ENCODE data around the gene OR2T34. TPM values are rescaled to one million over a fixed set of nuclear protein-coding genes. Genes with fewer than 3 reads are reported as not detected.
"Not testable (repeated sequence)": the region's sequence is repeated elsewhere in the genome, so short reads cannot be mapped to it uniquely, and the experiment has no call there.

The OR2T34 gene
- total and polyA plus RNA-seq, 5 donors: not detected

DNA sequence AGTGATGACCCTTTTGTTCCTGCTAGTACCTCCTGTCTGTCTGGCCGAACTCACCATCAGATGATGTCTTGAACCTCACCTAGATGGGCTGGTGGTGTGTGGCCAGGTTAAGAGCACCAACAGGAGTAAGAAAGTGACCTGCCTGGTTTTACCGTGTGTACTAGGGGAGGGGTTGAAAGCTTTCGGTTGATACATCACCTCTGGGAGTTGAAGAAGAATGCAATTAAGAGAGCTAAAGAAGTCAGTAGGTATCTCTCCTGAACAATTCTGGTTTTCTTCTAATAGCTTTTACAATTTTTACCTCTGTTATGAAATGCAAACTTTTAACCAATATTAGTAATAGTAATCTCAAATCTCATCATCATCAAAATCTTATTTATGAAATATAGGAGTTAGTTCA is 11.9 kb downstream of the OR2T34 start, which contains the start of gene OR2T29:
Gene OR2T29 (minus strand): TSS at position 101 of the 400 bp plus-strand sequence. CDS start 3,281 bp downstream, outside the sequence.
- ATAC-seq; H3K27me3 ChIP-seq (ENCODE audit: control insufficient read depth, insufficient read depth); H3K4me1 ChIP-seq (ENCODE audit: control insufficient read depth, insufficient read depth, low read length); H3K27ac ChIP-seq (ENCODE audit: low read length); DNase-seq; H3K4me3 ChIP-seq (ENCODE audit: low read length); intact Hi-C loops (cut with DNase I); H3K9me3 ChIP-seq (ENCODE audit: control insufficient read depth, low read length): not testable (repeated sequence)
- 80% methylated on average over 3 of the region's 3 CpGs for WGBS

- ATAC-seq; intact Hi-C loops (cut with DNase I): not testable (repeated sequence)
- no CpG with 5 or more reads among the region's 6 CpGs for WGBS
These were observed 23.5 kb downstream of the OR2T34 start for GRCh38 chr1:248551027-248551426.

DNA sequence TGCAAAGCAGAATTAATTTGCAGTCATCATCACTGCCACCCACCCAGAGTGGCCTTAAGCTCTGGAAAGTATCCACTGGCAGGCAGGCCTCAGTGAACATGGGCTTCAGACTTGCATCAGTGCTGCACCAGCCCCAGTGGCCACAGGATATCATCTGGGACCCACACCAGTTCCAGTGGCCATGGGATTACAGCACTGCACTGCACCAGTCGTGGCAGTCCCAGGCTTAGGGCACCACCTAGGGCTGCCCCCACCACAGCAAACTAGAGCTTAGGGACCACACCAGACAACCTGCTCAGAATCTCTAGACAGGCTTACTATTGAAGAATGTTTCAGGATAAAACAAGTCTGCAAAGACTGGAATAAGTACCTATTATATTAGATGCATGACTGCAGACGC is 27.2 kb downstream of the OR2T34 start:
- intact Hi-C loops (cut with DNase I); H3K9me3 ChIP-seq (ENCODE audit: control insufficient read depth, low read length); ATAC-seq; H3K4me1 ChIP-seq (ENCODE audit: control insufficient read depth, insufficient read depth, low read length); H3K4me3 ChIP-seq (ENCODE audit: low read length); H3K27ac ChIP-seq (ENCODE audit: low read length); H3K27me3 ChIP-seq (ENCODE audit: control insufficient read depth, insufficient read depth); DNase-seq: not testable (repeated sequence)
- no CpG with 5 or more reads among the region's 2 CpGs for WGBS

More at GRCh38 chr1:248551027-248551426, 23.5 kb downstream of the OR2T34 start:
- H3K9me3 ChIP-seq (ENCODE audit: control insufficient read depth, low read length); H3K27me3 ChIP-seq (ENCODE audit: control insufficient read depth, insufficient read depth); H3K4me3 ChIP-seq (ENCODE audit: low read length); H3K27ac ChIP-seq (ENCODE audit: low read length); DNase-seq; H3K4me1 ChIP-seq (ENCODE audit: control insufficient read depth, insufficient read depth, low read length): not testable (repeated sequence)

- ATAC-seq; H3K4me3 ChIP-seq (ENCODE audit: low read length); H3K27me3 ChIP-seq (ENCODE audit: control insufficient read depth, insufficient read depth); DNase-seq; intact Hi-C loops (cut with DNase I); H3K27ac ChIP-seq (ENCODE audit: low read length); H3K9me3 ChIP-seq (ENCODE audit: control insufficient read depth, low read length); H3K4me1 ChIP-seq (ENCODE audit: control insufficient read depth, insufficient read depth, low read length): not testable (repeated sequence)
These were observed 37.1 kb downstream of the OR2T34 start for GRCh38 chr1:248537449-248537848.

Other genes starting within 250 kb of the OR2T34 start
- gene OR14C36, start 226.0 kb downstream of the OR2T34 start, total RNA-seq: not detected
- not detected for gene OR14C36, start 226.0 kb downstream of the OR2T34 start, polyA plus RNA-seq
- not detected for gene OR2T4, start 213.1 kb downstream of the OR2T34 start, total RNA-seq
- not detected for gene OR2T4, start 213.1 kb downstream of the OR2T34 start, polyA plus RNA-seq
- not detected for gene OR2T6, start 199.0 kb downstream of the OR2T34 start, total RNA-seq
- gene OR2T6, start 199.0 kb downstream of the OR2T34 start, polyA plus RNA-seq: not detected
- gene OR2T1, start 171.7 kb downstream of the OR2T34 start, total RNA-seq: not detected
- not detected for gene OR2T1, start 171.7 kb downstream of the OR2T34 start, polyA plus RNA-seq
- gene OR2T2, start 129.1 kb downstream of the OR2T34 start, total RNA-seq: not detected
- not detected for gene OR2T2, start 129.1 kb downstream of the OR2T34 start, polyA plus RNA-seq
- not detected for gene OR2T3, start 101.4 kb downstream of the OR2T34 start, total RNA-seq
- not detected for gene OR2T3, start 101.4 kb downstream of the OR2T34 start, polyA plus RNA-seq
- gene OR2T5, start 86.2 kb downstream of the OR2T34 start, total RNA-seq: not detected
- not detected for gene OR2T5, start 86.2 kb downstream of the OR2T34 start, polyA plus RNA-seq
- gene OR2G6, start 66.7 kb downstream of the OR2T34 start, total RNA-seq: not detected
- gene OR2G6, start 66.7 kb downstream of the OR2T34 start, polyA plus RNA-seq: not detected
- gene OR2T29, start 12.0 kb downstream of the OR2T34 start, total RNA-seq: not detected
- gene OR2T29, start 12.0 kb downstream of the OR2T34 start, polyA plus RNA-seq: not detected
- gene OR2T10, start 22.9 kb upstream of the OR2T34 start, total RNA-seq: not detected
- not detected for gene OR2T10, start 22.9 kb upstream of the OR2T34 start, polyA plus RNA-seq
- not detected for gene OR2T11, start 60.3 kb upstream of the OR2T34 start, total RNA-seq
- not detected for gene OR2T11, start 60.3 kb upstream of the OR2T34 start, polyA plus RNA-seq
- gene OR2T35, start 70.5 kb upstream of the OR2T34 start, total RNA-seq: not detected
- not detected for gene OR2T35, start 70.5 kb upstream of the OR2T34 start, polyA plus RNA-seq
- not detected for gene OR2T27, start 80.8 kb upstream of the OR2T34 start, total RNA-seq
- not detected for gene OR2T27, start 80.8 kb upstream of the OR2T34 start, polyA plus RNA-seq
- not detected for gene OR14I1, start 128.0 kb upstream of the OR2T34 start, total RNA-seq
- not detected for gene OR14I1, start 128.0 kb upstream of the OR2T34 start, polyA plus RNA-seq
- not detected for gene LYPD8, start 181.0 kb upstream of the OR2T34 start, total RNA-seq
- gene LYPD8, start 181.0 kb upstream of the OR2T34 start, polyA plus RNA-seq: not detected

All from right cardiac atrium (tissue), 5 donors.